Stimulated activated CD4-positive, alpha-beta T cell treated with anti-CD3 and anti-CD28 coated beads, Interleukin-4, amount 100 ng/mL, for 1 hour (primary cell): ENCODE results near the gene SPR.

ENCODE experiments used
- DNase-seq: peaks from one replicate; pipeline ENCODE4 v3.0.0-alpha.2; 2020

Gene SPR

GRCh38 chr2:72933207-72933606 lies 46.0 kb downstream of the SPR start:
- DNase-seq, result no peak

GRCh38 chr2:72933646-72934151 lies 46.5 kb downstream of the SPR start:
- no peak for DNase-seq

- no peak for DNase-seq
Measured at GRCh38 chr2:72934683-72935610, 47.7 kb downstream of the SPR start.

- DNase-seq, result no peak
Measured at GRCh38 chr2:72935611-72935957, 48.4 kb downstream of the SPR start.

GRCh38 chr2:72936660-72937355 lies 49.6 kb downstream of the SPR start:
- DNase-seq, result no peak

GRCh38 chr2:72937356-72937669 lies 50.1 kb downstream of the SPR start:
- DNase-seq, result no peak

- DNase-seq, result no peak
Measured at GRCh38 chr2:72938455-72938854, 51.2 kb downstream of the SPR start.

- DNase-seq, result no peak
Measured at GRCh38 chr2:72940361-72940760, 53.2 kb downstream of the SPR start.

- no peak for DNase-seq
Measured at GRCh38 chr2:72940786-72941185, 53.6 kb downstream of the SPR start.
